Heart right ventricle (tissue), 16 donors: ENCODE results near the gene TLL2. TPM values are rescaled to one million over a fixed set of nuclear protein-coding genes. Genes with fewer than 3 reads are reported as not detected.

Experiments
- ATAC-seq, 8 donors: fragments of 200-7000 bp; cut with Tn5 transposase; one replicate each; pipeline ENCODE4 v1.9.1; 2020; ENCODE audit warnings: mild to moderate bottlenecking in 8 of 8, moderate library complexity in 8 of 8, moderate number of reproducible peaks in 1 of 8
- DNase-seq, 2 donors: peaks; one replicate each; pipeline ENCODE4 v3.0.0-alpha.2; 2020
- H3K27ac ChIP-seq, 10 donors: fragments of 200-600 bp; sonication (generic) in 2 of 10; one replicate each; pipeline versions ENCODE4 v1.5.0 to v1.8.0; 2020 to 2022; ENCODE audit warnings: mild to moderate bottlenecking in 3 of 10
- H3K27me3 ChIP-seq, 7 donors: fragments of 200-600 bp; one replicate each; pipeline ENCODE4 v1.8.0; 2021 to 2022; ENCODE audit warnings: mild to moderate bottlenecking in 2 of 7
- H3K36me3 ChIP-seq, 9 donors: fragments of 200-600 bp; sonication (generic) in 1 of 9; one replicate each; pipeline versions ENCODE4 v1.5.0 to v1.8.0; 2020 to 2022; ENCODE audit warnings: mild to moderate bottlenecking in 2 of 9
- H3K4me1 ChIP-seq, 9 donors: fragments of 200-600 bp; sonication (generic) in 1 of 9; one replicate each; pipeline versions ENCODE4 v1.5.0 to v1.8.0; 2020 to 2022; ENCODE audit warnings: mild to moderate bottlenecking in 4 of 9
- H3K4me3 ChIP-seq, 10 donors: fragments of 200-600 bp; sonication (generic) in 2 of 10; one replicate each; pipeline versions ENCODE4 v1.5.0 to v1.8.0; 2020 to 2022; ENCODE audit warnings: mild to moderate bottlenecking in 7 of 10, moderate library complexity in 2 of 10
- H3K9me3 ChIP-seq, 11 donors: fragments of 200-600 bp in 10 of 11; sonication (generic) in 2 of 11; one replicate each; pipeline versions ENCODE4 v1.5.0 to v1.8.0; 2013 to 2022; ENCODE audit warnings: mild to moderate bottlenecking in 2 of 11, control low read depth in 1 of 11, moderate library complexity in 1 of 11
- WGBS, 2 donors: extraction: QIAGEN DNeasy Blood & Tissue Kit; methylation state at CpG; one replicate each; pipeline ENCODE4 v1.1.7; 2013; ENCODE audit warnings: inconsistent platforms in 1 of 2; 5-methylcytosine and 5-hydroxymethylcytosine counted together
- intact Hi-C, 10 donors: fragments of 100-400 bp; cut with DNase I; formaldehyde crosslinking; loops; one replicate each; pipeline versions ENCODE4 v1.11.1 to v1.14.2; 2022
- polyA plus RNA-seq, 2 donors: library from polyadenylated mRNA; stranded (reverse); fragments of 200-250 nt; gene quantifications; one replicate each; pipeline ENCODE4 v1.2.3, GENCODE V29; 2013
- total RNA-seq, 10 donors: library from RNA; stranded (reverse); fragmentation: NEBNext Ultra II Directional in 3 of 10; extraction: Animal tissue kit (Norgen Biotek cat#: 25700) in 3 of 10; gene quantifications; one replicate each; pipeline versions ENCODE4 v1.2.1 to v1.2.4, GENCODE V29; 2021 to 2023
- TF ChIP-seq, protein P1 (sequence below), 9 donors: fragments of 200-600 bp; sonication (generic) in 2 of 9; IDR thresholded peaks; one replicate each; pipeline versions ENCODE4 v1.5.0 to v1.8.0; 2021 to 2022; ENCODE audit warnings: antibody characterized with exemption in 9 of 9, mild to moderate bottlenecking in 5 of 9, moderate library complexity in 1 of 9
- donor health status: Arrhythmogenic right ventricular cardiomyopathy.
- donor health status: ischemic (EF 13 %, LVEDD 7.1; RV severe dilation, severe dysfunction).
- donor health status: healthy with polysubstance abuse.
- donor health status: DM: no; HTN: yes; CAD: no.
- donor health status: DM: no; HTN: no; CAD: no.
- donor health status: ischemic (EF 25% LVEDD 6.9; RV normal size, moderate dysfunction).
- donor health status: ischemic (EF 25% LVEDD 5.7; RV mildly dilated, moderate dysfunction).
- donor health status: healthy.
- donor health status: DM: yes; HTN: yes; CAD: no.
- donor health status: Ischemic cardiomyopathy.
- donor health status: ischemic (EF 35%, LVEDD 5.7; RV mildly dilated, moderate dysfunction).
- donor health status: nonischemic (EF 11% LVEDD 7.7; RV severe dilation, severe dysfunction).
- donor health status: DM: yes; HTN: yes; CAD: no.
- donor health status: PGD.
- donor health status: ischemic (EF 29% LVEDD 5.4; RV normal size, mild dysfunction).
- donor health status: nonischemic (EF 23%, LVEDD 6.1; RV moderate dilation, normal function).

Gene TLL2
- total and polyA plus RNA-seq, 12 donors: 2.3 to 9.2 (median 6.9) TPM

DNA sequence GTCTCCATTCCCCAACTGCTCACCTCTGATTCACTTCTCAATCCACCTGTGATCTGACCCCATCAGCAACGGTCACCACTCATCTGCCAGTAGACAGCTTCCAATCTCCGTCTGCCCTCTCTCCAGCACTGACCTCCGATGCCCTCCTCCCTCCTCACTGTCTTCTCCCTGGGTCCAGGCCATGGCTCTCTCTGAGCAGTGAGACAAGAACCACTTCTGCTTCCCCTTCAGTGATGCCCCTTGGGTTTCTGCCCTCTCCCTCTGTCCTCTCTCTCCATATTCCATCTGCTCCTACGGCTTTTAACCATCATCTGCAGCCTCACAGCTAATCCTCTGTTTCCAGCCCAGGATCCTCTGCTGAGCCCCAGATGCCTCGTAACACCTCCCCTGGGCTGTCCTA, 99.4 kb downstream of the TLL2 start:
- TF ChIP-seq, protein P1, sequence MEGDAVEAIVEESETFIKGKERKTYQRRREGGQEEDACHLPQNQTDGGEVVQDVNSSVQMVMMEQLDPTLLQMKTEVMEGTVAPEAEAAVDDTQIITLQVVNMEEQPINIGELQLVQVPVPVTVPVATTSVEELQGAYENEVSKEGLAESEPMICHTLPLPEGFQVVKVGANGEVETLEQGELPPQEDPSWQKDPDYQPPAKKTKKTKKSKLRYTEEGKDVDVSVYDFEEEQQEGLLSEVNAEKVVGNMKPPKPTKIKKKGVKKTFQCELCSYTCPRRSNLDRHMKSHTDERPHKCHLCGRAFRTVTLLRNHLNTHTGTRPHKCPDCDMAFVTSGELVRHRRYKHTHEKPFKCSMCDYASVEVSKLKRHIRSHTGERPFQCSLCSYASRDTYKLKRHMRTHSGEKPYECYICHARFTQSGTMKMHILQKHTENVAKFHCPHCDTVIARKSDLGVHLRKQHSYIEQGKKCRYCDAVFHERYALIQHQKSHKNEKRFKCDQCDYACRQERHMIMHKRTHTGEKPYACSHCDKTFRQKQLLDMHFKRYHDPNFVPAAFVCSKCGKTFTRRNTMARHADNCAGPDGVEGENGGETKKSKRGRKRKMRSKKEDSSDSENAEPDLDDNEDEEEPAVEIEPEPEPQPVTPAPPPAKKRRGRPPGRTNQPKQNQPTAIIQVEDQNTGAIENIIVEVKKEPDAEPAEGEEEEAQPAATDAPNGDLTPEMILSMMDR (IDR thresholded peaks at IDR 0.05): no peak
- Histone ChIP-seq H3K4me3 (no peak overlapping the region), H3K4me1 (peaks cover 6 to 46% (median 20%) of the 10 kb centered on the region in 9 donors), H3K9me3 (no peaks in the 10 kb centered on the region), H3K27ac (no peak overlapping the region), H3K27me3 (peaks cover 0 to 16% (median 0%) of the 10 kb centered on the region in 7 donors), H3K36me3 (no peaks in the 10 kb centered on the region)
- intact Hi-C loops: no loop called here
- 86 to 89% methylated on average over 5 of the region's 5 CpGs for WGBS, 2 donors
- ATAC-seq: peak in 1 of 8 donors; percentile 37
- no peak for DNase-seq

DNA sequence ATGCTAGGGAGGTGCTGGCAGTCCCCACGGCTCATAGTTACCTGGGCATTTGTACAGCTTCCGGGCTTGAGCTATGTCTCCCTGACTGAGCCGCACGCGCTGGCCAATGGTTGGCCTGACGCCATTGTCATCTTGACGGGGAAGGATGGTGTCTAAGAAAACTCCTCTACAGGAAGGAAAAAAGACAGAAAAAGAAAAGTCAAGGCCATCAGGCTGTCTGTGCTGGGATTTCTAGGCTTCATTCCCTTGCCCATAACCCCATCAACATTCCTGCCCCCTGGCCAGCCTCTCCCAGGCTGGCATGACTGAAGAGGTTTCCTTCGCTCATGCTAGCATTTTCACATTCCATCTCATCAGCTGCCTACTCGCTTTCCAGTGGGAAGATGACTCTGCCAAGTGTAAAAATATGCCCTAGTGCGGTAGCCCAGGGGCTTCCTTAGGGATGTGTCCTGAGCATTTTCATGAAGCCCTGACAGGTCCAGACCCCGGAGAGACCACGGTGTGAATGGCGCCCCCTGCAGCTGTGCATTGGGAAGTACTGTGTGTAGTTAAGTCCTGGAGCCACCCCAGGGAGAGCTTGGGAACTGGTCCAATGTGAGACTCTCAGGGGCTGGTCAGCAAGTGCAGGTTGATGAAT, 100.5 kb downstream of the TLL2 start:
- Histone ChIP-seq H3K27ac (peak overlapping the region in 6 of 10 donors; percentile 20 to 81 (median 67)), H3K4me1 (peaks cover 6 to 46% (median 20%) of the 10 kb centered on the region in 9 donors), H3K36me3 (no peaks in the 10 kb centered on the region), H3K27me3 (peaks cover 0 to 21% (median 0%) of the 10 kb centered on the region in 7 donors), H3K4me3 (no peak overlapping the region), H3K9me3 (no peaks in the 10 kb centered on the region)
- WGBS, 2 donors: 44 to 47% methylated on average over 13 of the region's 13 CpGs
- peak; percentile 54 to 88 (median 72) for ATAC-seq
- intact Hi-C loops: no loop called here
- TF ChIP-seq, protein P1 (IDR thresholded peaks at IDR 0.05): peak in 5 of 9 donors; percentile 8 to 44 (median 26)
- peak; percentile 26 to 27 for DNase-seq

DNA sequence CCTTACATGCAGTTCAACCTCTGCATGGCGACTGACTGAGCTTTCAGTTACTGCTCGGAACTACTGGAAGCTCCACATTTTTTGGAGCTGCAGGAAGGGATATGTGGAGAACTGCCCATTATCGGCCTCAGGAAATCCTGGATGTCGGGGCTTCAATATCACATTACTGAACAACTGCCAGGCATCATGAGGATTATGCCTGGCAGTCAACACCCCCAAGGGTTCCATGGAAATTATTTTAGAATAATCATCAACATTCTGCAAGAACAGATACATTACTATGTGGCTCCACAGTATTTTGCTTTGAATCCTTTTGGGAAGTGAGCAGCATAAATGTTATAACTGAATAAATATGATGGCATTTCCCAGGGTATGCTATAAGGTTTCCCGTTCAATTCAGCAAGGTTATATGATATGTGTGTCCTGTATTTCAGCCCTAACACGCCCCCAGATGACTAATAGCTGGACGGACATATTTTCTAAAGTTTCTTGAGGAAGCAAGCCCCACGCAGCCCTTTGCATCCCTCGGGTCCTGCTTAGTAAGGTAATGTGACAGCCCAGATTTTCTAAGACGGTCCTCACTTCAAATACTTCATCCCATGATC, 101.9 kb downstream of the TLL2 start:
- DNase-seq (no peak), ATAC-seq (no peak)
- H3K4me3 ChIP-seq: no peak overlapping the region
- H3K27ac ChIP-seq: no peak overlapping the region
- no peaks in the 10 kb centered on the region for H3K36me3 ChIP-seq
- H3K4me1 ChIP-seq: peaks cover 6 to 42% (median 20%) of the 10 kb centered on the region in 9 donors
- H3K27me3 ChIP-seq: peaks cover 0 to 21% (median 0%) of the 10 kb centered on the region in 7 donors
- intact Hi-C loops: no loop called here
- WGBS, 2 donors: 45 to 48% methylated on average over 10 of the region's 10 CpGs
- TF ChIP-seq, protein P1 (IDR thresholded peaks at IDR 0.05): no peak
- no peaks in the 10 kb centered on the region for H3K9me3 ChIP-seq

DNA sequence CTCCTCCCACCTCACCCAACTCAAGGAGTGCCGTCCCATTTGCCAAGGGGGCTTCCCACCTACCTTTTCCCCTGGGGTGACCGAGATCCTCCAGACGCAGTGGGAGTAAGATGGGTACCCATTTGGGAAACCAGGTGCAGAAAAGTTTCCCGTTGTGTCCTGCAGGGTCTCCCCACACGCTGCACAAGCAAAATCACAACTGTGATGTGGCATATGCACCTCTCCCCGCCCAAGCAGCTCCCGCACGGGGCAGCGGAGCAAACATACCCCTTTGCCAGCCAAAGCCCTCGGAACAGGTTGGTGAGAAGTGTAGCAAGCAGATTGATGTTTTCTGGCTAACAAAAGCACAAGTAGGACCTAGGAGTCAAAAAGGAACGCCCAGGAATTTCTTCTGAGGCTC, 103.4 kb downstream of the TLL2 start:
- H3K4me1 ChIP-seq: peaks cover 0 to 32% (median 12%) of the 10 kb centered on the region in 9 donors
- 92 to 95% methylated on average over 11 of the region's 11 CpGs for WGBS, 2 donors
- no peaks in the 10 kb centered on the region for H3K9me3 ChIP-seq
- TF ChIP-seq, protein P1 (IDR thresholded peaks at IDR 0.05): no peak
- H3K27ac ChIP-seq: no peak overlapping the region
- DNase-seq (no peak), ATAC-seq (no peak)
- H3K36me3 ChIP-seq: no peaks in the 10 kb centered on the region
- peaks cover 0 to 21% (median 0%) of the 10 kb centered on the region in 7 donors for H3K27me3 ChIP-seq
- no peak overlapping the region for H3K4me3 ChIP-seq
- intact Hi-C loops: no loop called here
